ENCODE measurements around the gene SBF1. TPM values are rescaled to one million over a fixed set of nuclear protein-coding genes. Genes with fewer than 3 reads are reported as not detected.
"Not testable (repeated sequence)": the region's sequence is repeated elsewhere in the genome, so short reads cannot be mapped to it uniquely, and the experiment has no call there.

Gene SBF1
- total RNA-seq, 2 donors from 2014 or later: 68.3 to 101 TPM

GRCh38 chr22:50436015-50436830 is 38.6 kb downstream of the SBF1 start:
- no peaks in the 10 kb centered on the region for H3K27me3 ChIP-seq
- no peaks in the 10 kb centered on the region for H3K4me1 ChIP-seq
- TF ChIP-seq CTCF (IDR thresholded peaks at IDR 0.05): no peak
- H3K9ac ChIP-seq (ENCODE audit: low read depth in 2 of 2, low read length in 2 of 2): no peak overlapping the region
- H3K9me3 ChIP-seq: no peaks in the 10 kb centered on the region
- intact Hi-C loops (cut with DNase I): no loop called here
- H3K36me3 ChIP-seq: peaks cover 9% of the 10 kb centered on the region
- DNase-seq: no peak
- H3K4me3 ChIP-seq: no peak overlapping the region
- H3K27ac ChIP-seq: no peak overlapping the region

DNA sequence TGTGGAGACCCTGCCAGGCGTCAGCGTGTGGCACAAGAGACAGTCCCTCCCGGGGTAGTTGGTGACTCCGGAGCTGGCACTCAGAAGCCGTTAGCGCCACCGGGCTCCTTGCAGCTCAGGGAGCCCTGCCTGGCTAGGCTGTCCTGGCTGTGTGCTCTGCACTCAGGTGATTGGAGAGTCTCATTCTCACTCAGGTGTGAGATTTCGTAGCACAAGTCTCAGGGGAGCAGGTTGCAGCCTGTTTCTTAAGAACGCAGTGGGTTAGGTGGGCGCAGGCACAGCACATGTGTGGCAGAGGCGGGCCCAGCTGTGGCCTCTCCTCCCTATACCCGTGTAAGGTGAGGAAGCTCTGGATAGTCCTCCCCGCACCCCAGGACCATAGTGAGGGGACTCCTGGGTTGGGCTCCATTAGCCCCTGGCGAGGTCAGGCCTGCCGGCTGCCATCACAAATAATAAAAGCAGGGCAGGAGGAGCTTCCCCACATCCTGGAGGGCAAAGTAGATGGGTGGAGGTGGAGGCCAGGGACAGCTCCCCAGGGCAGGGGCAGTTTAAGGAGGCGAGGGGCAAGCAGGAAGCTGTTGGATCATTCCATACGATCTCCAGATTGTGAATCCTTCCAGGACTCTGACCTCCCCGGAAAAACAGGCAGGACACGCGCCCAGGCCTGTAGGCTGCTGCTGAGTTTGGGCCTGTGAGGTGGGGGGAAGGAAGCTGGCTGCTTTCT is 39.4 kb downstream of the SBF1 start:
- no peak for TF ChIP-seq CTCF (IDR thresholded peaks at IDR 0.05)
- Histone ChIP-seq H3K36me3 (peaks cover 9% of the 10 kb centered on the region), H3K9me3 (no peaks in the 10 kb centered on the region), H3K9ac (ENCODE audit: low read depth in 2 of 2, low read length in 2 of 2) (no peak overlapping the region), H3K27me3 (no peaks in the 10 kb centered on the region), H3K27ac (no peak overlapping the region), H3K4me1 (no peaks in the 10 kb centered on the region), H3K4me3 (no peak overlapping the region)
- intact Hi-C loops (cut with DNase I): no loop called here
- DNase-seq: no peak

DNA sequence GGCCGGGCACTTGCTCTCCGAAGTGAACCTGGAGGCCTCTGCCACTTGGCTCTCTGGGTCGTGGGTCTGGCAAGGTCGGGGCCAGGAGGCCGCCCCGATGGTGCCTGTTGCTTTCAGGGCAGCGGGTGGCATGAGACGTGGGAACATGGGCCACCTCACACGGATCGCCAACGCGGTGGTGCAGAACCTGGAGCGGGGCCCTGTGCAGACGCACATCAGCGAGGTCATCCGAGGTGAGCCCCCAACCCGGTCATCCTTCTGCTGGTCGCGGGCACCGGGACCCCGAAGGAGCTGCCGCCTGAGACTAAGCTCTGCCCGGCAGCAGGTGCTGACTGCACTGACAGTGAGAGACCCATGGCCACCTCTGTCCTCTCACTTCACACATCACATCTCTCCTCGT is 40.0 kb downstream of the SBF1 start:
- intact Hi-C loops (cut with DNase I): no loop called here
- H3K36me3 ChIP-seq: peaks cover 9% of the 10 kb centered on the region
- no peaks in the 10 kb centered on the region for H3K4me1 ChIP-seq
- no peak overlapping the region for H3K9ac ChIP-seq (ENCODE audit: low read depth in 2 of 2, low read length in 2 of 2)
- H3K9me3 ChIP-seq: no peaks in the 10 kb centered on the region
- H3K27ac ChIP-seq: no peak overlapping the region
- no peak for TF ChIP-seq CTCF (IDR thresholded peaks at IDR 0.05)
- no peaks in the 10 kb centered on the region for H3K27me3 ChIP-seq
- H3K4me3 ChIP-seq: no peak overlapping the region
- DNase-seq: no peak

DNA sequence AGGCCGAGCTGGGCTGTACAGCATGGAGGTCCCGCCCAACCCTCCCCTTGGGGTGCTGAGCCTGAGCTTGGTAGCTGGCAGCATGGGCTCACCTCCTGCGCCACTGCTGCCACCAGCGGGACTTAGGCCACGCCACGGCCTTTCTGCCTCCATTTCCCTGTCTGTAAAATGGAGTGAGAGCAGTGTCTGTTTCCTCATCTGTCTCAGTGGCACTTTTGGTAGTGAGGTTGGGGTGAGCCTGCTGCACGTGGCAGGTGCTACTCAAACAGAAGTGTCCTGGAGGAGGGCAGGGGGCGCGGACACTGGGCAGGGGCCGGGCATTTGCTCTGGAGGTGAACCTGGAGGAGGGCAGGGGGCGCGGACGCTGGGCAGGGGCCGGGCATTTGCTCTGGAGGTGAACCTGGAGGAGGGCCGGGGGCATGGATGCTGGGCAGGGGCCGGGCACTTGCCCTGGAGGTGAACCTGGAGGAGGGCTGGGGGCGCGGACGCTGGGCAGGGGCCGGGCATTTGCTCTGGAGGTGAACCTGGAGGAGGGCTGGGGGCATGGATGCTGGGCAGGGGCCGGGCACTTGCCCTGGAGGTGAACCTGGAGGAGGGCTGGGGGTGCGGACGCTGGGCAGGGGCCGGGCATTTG is 41.8 kb downstream of the SBF1 start:
- H3K4me3 ChIP-seq; H3K9ac ChIP-seq (ENCODE audit: low read depth in 2 of 2, low read length in 2 of 2); H3K27ac ChIP-seq; DNase-seq; H3K9me3 ChIP-seq; intact Hi-C loops (cut with DNase I); H3K27me3 ChIP-seq; H3K4me1 ChIP-seq: not testable (repeated sequence)
- H3K36me3 ChIP-seq: peaks cover 19% of the 10 kb centered on the region

DNA sequence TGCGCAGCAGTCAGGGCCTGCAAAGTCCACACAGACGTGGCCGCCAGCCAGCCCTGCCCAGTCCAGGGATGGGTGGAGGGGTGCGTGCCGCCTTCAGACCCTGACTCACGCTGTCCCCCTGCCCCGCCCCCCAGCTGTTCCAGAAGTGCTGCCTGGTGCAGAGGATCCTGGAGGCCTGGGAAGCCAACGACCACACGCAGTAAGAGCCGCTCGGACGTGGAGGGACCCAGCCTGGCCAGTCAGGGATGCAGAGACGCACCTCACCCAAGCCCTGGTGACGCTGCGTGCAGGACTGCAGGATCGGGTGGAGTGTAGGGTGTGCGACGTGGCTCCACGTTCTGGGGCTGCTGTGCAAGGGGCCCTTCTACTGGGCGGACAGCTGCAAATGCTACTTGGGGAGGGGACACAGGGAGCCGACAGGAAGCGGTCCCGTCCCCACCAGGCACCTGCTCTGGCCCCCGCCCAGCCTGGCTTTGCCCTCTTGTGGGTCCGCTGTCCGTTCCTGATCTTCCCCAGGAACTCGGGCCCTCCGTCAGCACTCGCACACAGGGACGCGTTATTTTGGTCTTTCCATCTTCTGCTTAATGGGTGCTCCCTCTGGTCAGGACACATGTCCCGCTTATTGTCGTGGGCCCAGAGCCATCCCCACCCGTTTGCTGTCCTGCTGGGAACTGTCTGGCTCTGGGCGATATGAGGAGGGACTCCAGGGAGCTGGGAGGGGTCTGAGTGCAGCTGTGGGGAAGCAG is 42.5 kb downstream of the SBF1 start:
- no peaks in the 10 kb centered on the region for H3K4me1 ChIP-seq
- TF ChIP-seq CTCF (IDR thresholded peaks at IDR 0.05): no peak
- no peak overlapping the region for H3K27ac ChIP-seq
- no peak for DNase-seq
- intact Hi-C loops (cut with DNase I): no loop called here
- peaks cover 22% of the 10 kb centered on the region for H3K36me3 ChIP-seq
- no peak overlapping the region for H3K4me3 ChIP-seq
- no peak overlapping the region for H3K9ac ChIP-seq (ENCODE audit: low read depth in 2 of 2, low read length in 2 of 2)
- no peaks in the 10 kb centered on the region for H3K27me3 ChIP-seq
- no peaks in the 10 kb centered on the region for H3K9me3 ChIP-seq
